Neural cell (in vitro differentiated cells): ENCODE measurements around the gene AXL. TPM values are rescaled to one million over a fixed set of nuclear protein-coding genes. Genes with fewer than 3 reads are reported as not detected.
"Not testable (repeated sequence)": the region's sequence is repeated elsewhere in the genome, so short reads cannot be mapped to it uniquely, and the experiment has no call there.

Source experiments
- H2AFZ ChIP-seq: fragments of 200-600, 300-800 bp; sonication (generic), shearing (Covaris generic); 2 replicates; pipeline ENCODE4 v1.6.0; 2014; ENCODE audit warnings: low read depth, mild to moderate bottlenecking, antibody characterized with exemption, low read length, moderate library complexity
- H3F3A ChIP-seq: fragments of 200-600 bp; shearing (Covaris generic); 2 replicates; pipeline ENCODE4 v1.6.1; 2016; ENCODE audit warnings: mild to moderate bottlenecking, moderate library complexity, mixed read lengths, antibody characterized with exemption, low read length; ENCODE audit not compliant: insufficient read depth, poor library complexity, severe bottlenecking
- H3K27ac ChIP-seq: fragments of 200-600, 300-800 bp; sonication (generic), shearing (Covaris generic); 2 replicates; pipeline ENCODE4 v1.5.1; 2014; ENCODE audit warnings: mild to moderate bottlenecking, low read length, moderate library complexity
- H3K27me3 ChIP-seq: fragments of 300-800, 200-600 bp; sonication (generic), shearing (Covaris generic); 2 replicates; pipeline ENCODE4 v1.6.0; 2014; ENCODE audit warnings: mild to moderate bottlenecking, low read depth, low read length, moderate library complexity; ENCODE audit not compliant: insufficient read depth
- H3K36me3 ChIP-seq: fragments of 300-800, 200-600 bp; sonication (generic), shearing (Covaris generic); 2 replicates; pipeline ENCODE4 v1.5.1; 2014; ENCODE audit warnings: mild to moderate bottlenecking, antibody characterized with exemption, low read length, moderate library complexity; ENCODE audit not compliant: insufficient read depth
- H3K4me2 ChIP-seq: fragments of 300-800, 200-600 bp; sonication (generic), shearing (Covaris generic); 2 replicates; pipeline ENCODE4 v1.6.0; 2014; ENCODE audit warnings: mild to moderate bottlenecking, low read length
- H3K4me3 ChIP-seq: fragments of 300-800, 200-600 bp; sonication (generic), shearing (Covaris generic); 2 replicates; pipeline ENCODE4 v1.5.1; 2014; ENCODE audit warnings: mild to moderate bottlenecking, low read length, moderate library complexity
- H3K79me2 ChIP-seq: fragments of 200-600 bp; shearing (Covaris generic); replicated peaks from 2 replicates; pipeline ENCODE4 v1.6.0; 2014; ENCODE audit warnings: mild to moderate bottlenecking, low read length, moderate library complexity; ENCODE audit not compliant: insufficient read depth
- H3K9ac ChIP-seq: fragments of 300-800, 200-600 bp; sonication (generic), shearing (Covaris generic); 2 replicates; pipeline ENCODE4 v1.6.1; 2016; ENCODE audit warnings: mild to moderate bottlenecking, low read length, mixed read lengths
- H3K9me2 ChIP-seq: fragments of 200-600 bp; shearing (Covaris generic); 2 replicates; pipeline ENCODE4 v1.6.1; 2016; ENCODE audit warnings: mild to moderate bottlenecking, low read length, mixed read lengths; ENCODE audit not compliant: insufficient read depth
- H3K9me3 ChIP-seq: fragments of 200-600, 300-800 bp; sonication (generic), shearing (Covaris generic); 2 replicates; pipeline ENCODE4 v1.6.1; 2016; ENCODE audit warnings: mild to moderate bottlenecking, mixed run types, low read length, moderate library complexity, mixed read lengths
- H4K20me1 ChIP-seq: fragments of 200-600 bp; shearing (Covaris generic); 2 replicates; pipeline ENCODE4 v1.6.1; 2016; ENCODE audit warnings: mild to moderate bottlenecking, mixed run types; ENCODE audit not compliant: insufficient read depth
- EP300 ChIP-seq: fragments of 450-650 bp; conservative IDR thresholded peaks from 2 replicates; pipeline ENCODE4 v1.6.1; 2014; ENCODE audit warnings: antibody characterized with exemption, mild to moderate bottlenecking, moderate library complexity; ENCODE audit not compliant: poor library complexity, severe bottlenecking
- EZH2 ChIP-seq: fragments of 200-600, 300-800 bp; shearing (Covaris generic), sonication (generic); IDR thresholded peaks from 2 replicates; pipeline ENCODE4 v1.6.1; 2014; ENCODE audit warnings: antibody characterized with exemption, low read length, borderline replicate concordance, mild to moderate bottlenecking; ENCODE audit not compliant: insufficient read depth, poor library complexity, severe bottlenecking
- MXI1 ChIP-seq: fragments of 450-650 bp; conservative IDR thresholded peaks from 2 replicates; pipeline ENCODE4 v1.6.1; 2014; ENCODE audit warnings: antibody characterized with exemption, mild to moderate bottlenecking; ENCODE audit not compliant: poor library complexity, severe bottlenecking
- POLR2AphosphoS5 ChIP-seq: IDR thresholded peaks from 2 replicates; pipeline ENCODE4 v1.6.1; 2012
- RAD21 ChIP-seq: fragments of 450-650 bp; conservative IDR thresholded peaks from 2 replicates; pipeline ENCODE4 v1.6.1; 2014; ENCODE audit warnings: antibody characterized with exemption, mild to moderate bottlenecking, moderate library complexity
- SMC3 ChIP-seq: fragments of 450-650 bp; conservative IDR thresholded peaks from 2 replicates; pipeline ENCODE4 v1.6.1; 2014; ENCODE audit warnings: antibody characterized with exemption, mild to moderate bottlenecking, moderate library complexity; ENCODE audit not compliant: poor library complexity
- TAF1 ChIP-seq: IDR thresholded peaks from 2 replicates; pipeline ENCODE4 v1.6.1; 2012; ENCODE audit warnings: low read depth
- polyA plus RNA-seq: library from polyadenylated mRNA; depleted of rRNA; stranded (reverse); fragments of >200 nt; gene quantifications from 2 replicates; pipeline ENCODE4 v1.2.3, GENCODE V29; 2014
- TF ChIP-seq, protein P1 (sequence below): fragments of 450-650 bp; IDR thresholded peaks from 2 replicates; pipeline ENCODE4 v1.5.1; 2014; ENCODE audit warnings: antibody characterized with exemption, mild to moderate bottlenecking, moderate library complexity; ENCODE audit not compliant: poor library complexity, severe bottlenecking
- TF ChIP-seq, protein P2 (sequence below): IDR thresholded peaks from 2 replicates; pipeline ENCODE4 v1.6.1; 2012; ENCODE audit warnings: borderline replicate concordance

AXL gene
- polyA plus RNA-seq, 1 donor from 2014 or later = 0.10 TPM

DNA sequence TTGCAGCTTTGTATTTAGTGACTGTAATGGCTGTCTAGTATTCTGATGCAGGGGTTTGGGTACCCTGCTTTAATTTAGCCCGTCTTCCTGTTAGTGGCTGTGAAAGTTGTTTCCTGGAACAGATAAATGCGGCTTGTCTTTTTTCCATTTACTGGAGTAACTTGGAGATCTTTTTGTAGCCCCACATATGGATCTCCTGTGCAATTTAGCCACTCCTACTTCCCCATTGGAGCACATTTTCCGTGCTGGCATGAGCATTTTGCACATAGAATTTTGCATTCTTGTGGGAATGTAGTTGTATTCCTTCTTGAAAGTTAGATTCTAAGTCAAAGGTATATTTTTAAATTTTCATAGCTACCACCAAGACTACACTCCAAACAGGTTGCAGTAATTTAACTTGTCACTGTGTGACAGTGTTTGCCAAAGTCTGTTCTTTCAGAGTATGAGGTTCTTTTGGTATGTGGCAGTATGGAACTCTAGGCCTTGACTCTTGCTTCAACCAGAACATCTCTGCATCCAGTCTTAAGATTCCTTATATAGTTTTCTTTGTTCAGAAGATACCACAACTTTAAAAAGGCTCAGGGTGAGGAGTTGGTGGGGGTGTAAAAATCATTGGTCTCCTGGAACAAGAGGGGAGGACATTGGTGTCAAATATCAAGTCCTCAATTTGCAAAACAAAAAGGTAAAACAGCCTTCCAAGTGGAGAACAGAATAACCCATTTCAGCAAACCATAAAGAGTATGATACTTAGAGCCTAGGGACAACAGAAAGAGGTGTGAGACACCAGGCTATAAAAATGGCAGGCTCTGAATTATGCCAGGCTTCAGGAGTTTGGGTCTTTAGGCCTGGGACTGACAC lies 69.9 kb downstream of the AXL start:
- H3K4me2 ChIP-seq = no peak overlapping the region

DNA sequence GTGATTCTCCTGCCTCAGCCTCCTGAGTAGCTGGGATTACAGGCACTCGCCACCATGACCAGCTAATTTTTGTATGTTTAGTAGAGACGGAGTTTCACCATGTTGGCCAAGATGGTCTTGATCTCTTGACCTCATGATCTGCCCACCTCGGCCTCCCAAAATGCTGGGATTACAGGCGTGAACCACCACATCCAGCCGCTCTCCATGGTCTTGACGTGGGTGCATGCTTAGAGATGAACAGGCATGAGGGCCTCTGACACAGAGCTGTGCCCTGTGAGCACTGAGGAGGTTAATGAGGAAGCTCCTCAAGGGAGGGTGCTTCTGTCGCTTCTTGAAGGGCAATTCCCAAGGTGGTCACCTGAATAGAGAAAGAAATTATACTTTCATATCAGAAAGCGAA lies 70.8 kb downstream of the AXL start:
- not testable (repeated sequence) for H3K9ac ChIP-seq, H3K9me3 ChIP-seq, H3K27me3 ChIP-seq, H3F3A ChIP-seq, H3K36me3 ChIP-seq, H3K4me3 ChIP-seq, H3K79me2 ChIP-seq, H3K27ac ChIP-seq, H3K9me2 ChIP-seq, H4K20me1 ChIP-seq, H2AFZ ChIP-seq, H3K4me2 ChIP-seq

More for the DNA sequence above, 69.9 kb downstream of the AXL start:
- Histone ChIP-seq H4K20me1 (no peaks in the 10 kb centered on the region), H2AFZ (no peak overlapping the region), H3K36me3 (no peaks in the 10 kb centered on the region), H3K9me3 (no peaks in the 10 kb centered on the region), H3F3A (no peaks in the 10 kb centered on the region), H3K79me2 (no peaks in the 10 kb centered on the region), H3K4me3 (no peak overlapping the region), H3K27ac (no peak overlapping the region), H3K9ac (no peak overlapping the region), H3K27me3 (no peaks in the 10 kb centered on the region), H3K9me2 (no peaks in the 10 kb centered on the region)
- TF ChIP-seq RAD21 = no peak
- TF ChIP-seq MXI1 = no peak
- TF ChIP-seq POLR2AphosphoS5 = no peak
- no peak for TF ChIP-seq EP300
- TF ChIP-seq, protein P1, sequence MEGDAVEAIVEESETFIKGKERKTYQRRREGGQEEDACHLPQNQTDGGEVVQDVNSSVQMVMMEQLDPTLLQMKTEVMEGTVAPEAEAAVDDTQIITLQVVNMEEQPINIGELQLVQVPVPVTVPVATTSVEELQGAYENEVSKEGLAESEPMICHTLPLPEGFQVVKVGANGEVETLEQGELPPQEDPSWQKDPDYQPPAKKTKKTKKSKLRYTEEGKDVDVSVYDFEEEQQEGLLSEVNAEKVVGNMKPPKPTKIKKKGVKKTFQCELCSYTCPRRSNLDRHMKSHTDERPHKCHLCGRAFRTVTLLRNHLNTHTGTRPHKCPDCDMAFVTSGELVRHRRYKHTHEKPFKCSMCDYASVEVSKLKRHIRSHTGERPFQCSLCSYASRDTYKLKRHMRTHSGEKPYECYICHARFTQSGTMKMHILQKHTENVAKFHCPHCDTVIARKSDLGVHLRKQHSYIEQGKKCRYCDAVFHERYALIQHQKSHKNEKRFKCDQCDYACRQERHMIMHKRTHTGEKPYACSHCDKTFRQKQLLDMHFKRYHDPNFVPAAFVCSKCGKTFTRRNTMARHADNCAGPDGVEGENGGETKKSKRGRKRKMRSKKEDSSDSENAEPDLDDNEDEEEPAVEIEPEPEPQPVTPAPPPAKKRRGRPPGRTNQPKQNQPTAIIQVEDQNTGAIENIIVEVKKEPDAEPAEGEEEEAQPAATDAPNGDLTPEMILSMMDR = no peak
- TF ChIP-seq SMC3 = no peak
- TF ChIP-seq TAF1 = no peak
- no peak for TF ChIP-seq EZH2
- TF ChIP-seq, protein P2, sequence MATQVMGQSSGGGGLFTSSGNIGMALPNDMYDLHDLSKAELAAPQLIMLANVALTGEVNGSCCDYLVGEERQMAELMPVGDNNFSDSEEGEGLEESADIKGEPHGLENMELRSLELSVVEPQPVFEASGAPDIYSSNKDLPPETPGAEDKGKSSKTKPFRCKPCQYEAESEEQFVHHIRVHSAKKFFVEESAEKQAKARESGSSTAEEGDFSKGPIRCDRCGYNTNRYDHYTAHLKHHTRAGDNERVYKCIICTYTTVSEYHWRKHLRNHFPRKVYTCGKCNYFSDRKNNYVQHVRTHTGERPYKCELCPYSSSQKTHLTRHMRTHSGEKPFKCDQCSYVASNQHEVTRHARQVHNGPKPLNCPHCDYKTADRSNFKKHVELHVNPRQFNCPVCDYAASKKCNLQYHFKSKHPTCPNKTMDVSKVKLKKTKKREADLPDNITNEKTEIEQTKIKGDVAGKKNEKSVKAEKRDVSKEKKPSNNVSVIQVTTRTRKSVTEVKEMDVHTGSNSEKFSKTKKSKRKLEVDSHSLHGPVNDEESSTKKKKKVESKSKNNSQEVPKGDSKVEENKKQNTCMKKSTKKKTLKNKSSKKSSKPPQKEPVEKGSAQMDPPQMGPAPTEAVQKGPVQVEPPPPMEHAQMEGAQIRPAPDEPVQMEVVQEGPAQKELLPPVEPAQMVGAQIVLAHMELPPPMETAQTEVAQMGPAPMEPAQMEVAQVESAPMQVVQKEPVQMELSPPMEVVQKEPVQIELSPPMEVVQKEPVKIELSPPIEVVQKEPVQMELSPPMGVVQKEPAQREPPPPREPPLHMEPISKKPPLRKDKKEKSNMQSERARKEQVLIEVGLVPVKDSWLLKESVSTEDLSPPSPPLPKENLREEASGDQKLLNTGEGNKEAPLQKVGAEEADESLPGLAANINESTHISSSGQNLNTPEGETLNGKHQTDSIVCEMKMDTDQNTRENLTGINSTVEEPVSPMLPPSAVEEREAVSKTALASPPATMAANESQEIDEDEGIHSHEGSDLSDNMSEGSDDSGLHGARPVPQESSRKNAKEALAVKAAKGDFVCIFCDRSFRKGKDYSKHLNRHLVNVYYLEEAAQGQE = no peak
